Panc1 (cell line): ENCODE measurements around the gene PET100. TPM values are rescaled to one million over a fixed set of nuclear protein-coding genes. Genes with fewer than 3 reads are reported as not detected.

Experiments
- ATAC-seq: fragments of 200-7000 bp; cut with Tn5 transposase; 2 replicates; pipeline ENCODE4 v1.9.1; 2020; ENCODE audit warnings: mild to moderate bottlenecking, moderate library complexity
- BruUV-seq: library from RNA; stranded (reverse); fragments of 400-500 nt; replicated peaks from 2 replicates; lab custom pipeline; 2021; lab: Mats Ljungman, UMichigan
- CTCF ChIA-PET: fragments of 300-600 bp; sonication (Branson Sonifier 250); formaldehyde crosslinking; loops from one replicate; lab custom pipeline; 2022; ENCODE audit warnings: antibody characterized with exemption; lab: Charles Lee
- POLR2A ChIA-PET: fragments of 300-600 bp; sonication (Branson Sonifier 250); formaldehyde crosslinking; loops from one replicate; lab custom pipeline; 2022; ENCODE audit warnings: antibody characterized with exemption; lab: Charles Lee
- DNase-seq: peaks from one replicate; pipeline ENCODE4 v3.0.0-alpha.2; 2010; ENCODE audit warnings: low read depth, low spot score
- H3K27ac ChIP-seq: 2 replicates; pipeline ENCODE4 v1.5.1; 2011; ENCODE audit warnings: mild to moderate bottlenecking, low read length, inconsistent platforms
- H3K27me3 ChIP-seq: fragments of 200-500 bp; sonication (Bioruptor generic); 2 replicates; pipeline ENCODE4 v1.6.0; 2014; ENCODE audit warnings: low read length, inconsistent platforms; ENCODE audit not compliant: control insufficient read depth, insufficient read depth
- H3K36me3 ChIP-seq: fragments of 200-500 bp; sonication (Bioruptor generic); 2 replicates; pipeline ENCODE4 v1.5.1; 2014; ENCODE audit warnings: inconsistent platforms, mild to moderate bottlenecking, low read length, moderate library complexity; ENCODE audit not compliant: control insufficient read depth, insufficient read depth
- H3K4me1 ChIP-seq: 2 replicates; pipeline ENCODE4 v1.5.1; 2011; ENCODE audit warnings: inconsistent platforms, mild to moderate bottlenecking, low read length, moderate library complexity; ENCODE audit not compliant: control insufficient read depth, insufficient read depth
- H3K4me3 ChIP-seq, 2 experiments: 2 replicates each; pipeline ENCODE4 v1.5.1; 2011 to 2012; ENCODE audit warnings: low read depth in 2 of 2, low read length in 2 of 2, mild to moderate bottlenecking in 2 of 2, inconsistent platforms in 1 of 2, moderate library complexity in 1 of 2
- H3K9me3 ChIP-seq: fragments of 200-500 bp; sonication (Bioruptor generic); 2 replicates; pipeline ENCODE4 v1.5.1; 2014; ENCODE audit warnings: low read depth, mild to moderate bottlenecking, inconsistent platforms, low read length, moderate library complexity; ENCODE audit not compliant: control insufficient read depth, insufficient read depth
- POLR2AphosphoS5 ChIP-seq: IDR thresholded peaks from 2 replicates; pipeline ENCODE4 v1.6.1; 2012; ENCODE audit warnings: mild to moderate bottlenecking, low read depth, low read length, moderate library complexity
- REST ChIP-seq, 2 experiments: IDR thresholded peaks; 2 replicates each; pipeline ENCODE4 v1.6.1; 2011 to 2012; ENCODE audit warnings: low read depth in 2 of 2, control low read depth in 1 of 2, low read length in 1 of 2, mild to moderate bottlenecking in 1 of 2, moderate library complexity in 1 of 2; ENCODE audit not compliant: insufficient read depth in 1 of 2
- SIN3A ChIP-seq: IDR thresholded peaks from 2 replicates; pipeline ENCODE4 v1.6.1; 2012; ENCODE audit warnings: low read depth, mild to moderate bottlenecking, low read length, moderate library complexity, borderline replicate concordance; ENCODE audit not compliant: insufficient read depth
- TCF7L2 ChIP-seq: IDR thresholded peaks from 2 replicates; pipeline ENCODE4 v1.6.1; 2011; ENCODE audit warnings: mild to moderate bottlenecking, low read depth, low read length, inconsistent platforms
- in situ Hi-C: cut with HindIII; loops from 2 replicates; pipeline ENCODE4 v1.10.0; 2016; ENCODE audit warnings: low sequenced_read_pairs, low pct_unique_long_range_greater_than_20kb
- intact Hi-C: fragments of 100-400 bp; cut with micrococcal nuclease; formaldehyde crosslinking; loops from one replicate; pipeline ENCODE4 v1.10.0; 2022; ENCODE audit not compliant: unreplicated experiment
- total RNA-seq: library from RNA; stranded (reverse); gene quantifications from one replicate; pipeline ENCODE4 v1.2.1, GENCODE V29; 2021; ENCODE audit not compliant: unreplicated experiment
- TF ChIP-seq, protein P1 (sequence below): fragments of 450-650 bp; IDR thresholded peaks from 2 replicates; pipeline ENCODE4 v1.5.1; 2017; ENCODE audit warnings: mild to moderate bottlenecking

Gene PET100
- total RNA-seq, 1 experiment from 2014 or later: 109 TPM

GRCh38 chr19:7663706-7664105 lies 34.1 kb downstream of the PET100 start:
- DNase-seq (no peak), ATAC-seq (no peak)
- TF ChIP-seq, protein P1, sequence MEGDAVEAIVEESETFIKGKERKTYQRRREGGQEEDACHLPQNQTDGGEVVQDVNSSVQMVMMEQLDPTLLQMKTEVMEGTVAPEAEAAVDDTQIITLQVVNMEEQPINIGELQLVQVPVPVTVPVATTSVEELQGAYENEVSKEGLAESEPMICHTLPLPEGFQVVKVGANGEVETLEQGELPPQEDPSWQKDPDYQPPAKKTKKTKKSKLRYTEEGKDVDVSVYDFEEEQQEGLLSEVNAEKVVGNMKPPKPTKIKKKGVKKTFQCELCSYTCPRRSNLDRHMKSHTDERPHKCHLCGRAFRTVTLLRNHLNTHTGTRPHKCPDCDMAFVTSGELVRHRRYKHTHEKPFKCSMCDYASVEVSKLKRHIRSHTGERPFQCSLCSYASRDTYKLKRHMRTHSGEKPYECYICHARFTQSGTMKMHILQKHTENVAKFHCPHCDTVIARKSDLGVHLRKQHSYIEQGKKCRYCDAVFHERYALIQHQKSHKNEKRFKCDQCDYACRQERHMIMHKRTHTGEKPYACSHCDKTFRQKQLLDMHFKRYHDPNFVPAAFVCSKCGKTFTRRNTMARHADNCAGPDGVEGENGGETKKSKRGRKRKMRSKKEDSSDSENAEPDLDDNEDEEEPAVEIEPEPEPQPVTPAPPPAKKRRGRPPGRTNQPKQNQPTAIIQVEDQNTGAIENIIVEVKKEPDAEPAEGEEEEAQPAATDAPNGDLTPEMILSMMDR: no peak
- TF ChIP-seq REST (IDR thresholded peaks at IDR 0.05; ENCODE audit: insufficient read depth in 1 of 2, low read depth in 2 of 2, low read length in 1 of 2) (no peak), POLR2AphosphoS5 (no peak), TCF7L2 (no peak), SIN3A (no peak)
- ChIA-PET CTCF (no interaction called here), POLR2A (no interaction called here)
- no peak overlapping the region for H3K27ac ChIP-seq
- intact Hi-C loops: no loop called here
- H3K4me1 ChIP-seq: no peaks in the 10 kb centered on the region
- no peak overlapping the region for H3K4me3 ChIP-seq
- no peaks in the 10 kb centered on the region for H3K9me3 ChIP-seq
- in situ Hi-C loops: no loop called here
- no peaks in the 10 kb centered on the region for H3K36me3 ChIP-seq
- H3K27me3 ChIP-seq: no peaks in the 10 kb centered on the region
- no TSS peak for BruUV-seq

DNA sequence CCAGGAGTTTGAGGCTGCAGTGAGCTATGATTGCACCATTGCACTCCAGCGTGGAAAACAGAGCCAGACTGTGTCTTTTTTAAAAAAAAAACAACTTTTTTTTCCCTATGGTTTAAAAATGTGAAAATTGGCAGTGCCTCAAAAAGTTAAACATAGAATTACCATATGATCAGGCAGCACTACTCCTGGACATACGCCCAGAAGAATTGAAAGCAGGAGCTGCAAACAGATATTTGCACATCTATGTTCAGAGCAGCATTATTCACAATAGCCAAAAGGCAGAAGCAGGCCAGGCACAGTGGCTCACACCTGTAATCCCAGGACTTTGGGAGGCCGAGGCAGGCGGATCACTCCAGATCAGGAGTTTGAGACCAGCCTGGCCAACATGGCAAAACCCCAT lies 35.5 kb downstream of the PET100 start:
- Histone ChIP-seq H3K4me3 (no peak overlapping the region), H3K9me3 (no peaks in the 10 kb centered on the region), H3K27ac (no peak overlapping the region), H3K4me1 (no peaks in the 10 kb centered on the region), H3K27me3 (no peaks in the 10 kb centered on the region), H3K36me3 (no peaks in the 10 kb centered on the region)
- ATAC-seq (no peak), DNase-seq (no peak)
- CTCF ChIA-PET: no interaction called here
- TF ChIP-seq REST (IDR thresholded peaks at IDR 0.05; ENCODE audit: insufficient read depth in 1 of 2, low read depth in 2 of 2, low read length in 1 of 2): no peak
- TF ChIP-seq, protein P1: no peak
- TF ChIP-seq SIN3A: no peak
- TF ChIP-seq TCF7L2: no peak
- TF ChIP-seq POLR2AphosphoS5: no peak
- POLR2A ChIA-PET: interaction anchor here (0.5 kb wide), 1 partner anchor 241 kb away, joined by 4 read pairs; no protein-coding TSS in a partner anchor
- intact Hi-C loops: no loop called here
- BruUV-seq: no TSS peak
- in situ Hi-C loops: no loop called here
